ENCODE measurements around the gene S100A4.

DNA sequence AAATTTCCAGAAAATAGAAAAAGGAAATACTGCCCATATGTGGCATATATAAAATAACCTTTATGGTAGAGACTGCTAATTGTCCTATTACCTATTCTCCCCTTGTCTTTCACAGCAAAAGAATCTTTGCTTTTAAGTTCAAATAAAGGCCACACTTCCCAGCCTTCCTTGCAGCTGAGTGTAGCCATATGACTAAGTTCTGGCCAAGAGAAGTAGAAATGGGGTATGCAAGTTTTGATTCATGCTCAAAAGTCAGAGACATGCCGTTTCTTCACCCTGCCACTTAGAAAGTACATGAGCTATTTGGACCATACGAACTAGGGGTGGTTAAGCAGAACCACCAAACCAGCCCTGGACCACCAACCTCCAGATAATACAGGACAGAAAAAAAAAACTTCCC lies 38.4 kb upstream of the S100A4 start:
- TF ChIP-seq, protein P1, sequence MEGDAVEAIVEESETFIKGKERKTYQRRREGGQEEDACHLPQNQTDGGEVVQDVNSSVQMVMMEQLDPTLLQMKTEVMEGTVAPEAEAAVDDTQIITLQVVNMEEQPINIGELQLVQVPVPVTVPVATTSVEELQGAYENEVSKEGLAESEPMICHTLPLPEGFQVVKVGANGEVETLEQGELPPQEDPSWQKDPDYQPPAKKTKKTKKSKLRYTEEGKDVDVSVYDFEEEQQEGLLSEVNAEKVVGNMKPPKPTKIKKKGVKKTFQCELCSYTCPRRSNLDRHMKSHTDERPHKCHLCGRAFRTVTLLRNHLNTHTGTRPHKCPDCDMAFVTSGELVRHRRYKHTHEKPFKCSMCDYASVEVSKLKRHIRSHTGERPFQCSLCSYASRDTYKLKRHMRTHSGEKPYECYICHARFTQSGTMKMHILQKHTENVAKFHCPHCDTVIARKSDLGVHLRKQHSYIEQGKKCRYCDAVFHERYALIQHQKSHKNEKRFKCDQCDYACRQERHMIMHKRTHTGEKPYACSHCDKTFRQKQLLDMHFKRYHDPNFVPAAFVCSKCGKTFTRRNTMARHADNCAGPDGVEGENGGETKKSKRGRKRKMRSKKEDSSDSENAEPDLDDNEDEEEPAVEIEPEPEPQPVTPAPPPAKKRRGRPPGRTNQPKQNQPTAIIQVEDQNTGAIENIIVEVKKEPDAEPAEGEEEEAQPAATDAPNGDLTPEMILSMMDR (IDR thresholded peaks at IDR 0.05; ENCODE audit: insufficient read depth, low read length), result no peak
- TF ChIP-seq, protein P2, sequence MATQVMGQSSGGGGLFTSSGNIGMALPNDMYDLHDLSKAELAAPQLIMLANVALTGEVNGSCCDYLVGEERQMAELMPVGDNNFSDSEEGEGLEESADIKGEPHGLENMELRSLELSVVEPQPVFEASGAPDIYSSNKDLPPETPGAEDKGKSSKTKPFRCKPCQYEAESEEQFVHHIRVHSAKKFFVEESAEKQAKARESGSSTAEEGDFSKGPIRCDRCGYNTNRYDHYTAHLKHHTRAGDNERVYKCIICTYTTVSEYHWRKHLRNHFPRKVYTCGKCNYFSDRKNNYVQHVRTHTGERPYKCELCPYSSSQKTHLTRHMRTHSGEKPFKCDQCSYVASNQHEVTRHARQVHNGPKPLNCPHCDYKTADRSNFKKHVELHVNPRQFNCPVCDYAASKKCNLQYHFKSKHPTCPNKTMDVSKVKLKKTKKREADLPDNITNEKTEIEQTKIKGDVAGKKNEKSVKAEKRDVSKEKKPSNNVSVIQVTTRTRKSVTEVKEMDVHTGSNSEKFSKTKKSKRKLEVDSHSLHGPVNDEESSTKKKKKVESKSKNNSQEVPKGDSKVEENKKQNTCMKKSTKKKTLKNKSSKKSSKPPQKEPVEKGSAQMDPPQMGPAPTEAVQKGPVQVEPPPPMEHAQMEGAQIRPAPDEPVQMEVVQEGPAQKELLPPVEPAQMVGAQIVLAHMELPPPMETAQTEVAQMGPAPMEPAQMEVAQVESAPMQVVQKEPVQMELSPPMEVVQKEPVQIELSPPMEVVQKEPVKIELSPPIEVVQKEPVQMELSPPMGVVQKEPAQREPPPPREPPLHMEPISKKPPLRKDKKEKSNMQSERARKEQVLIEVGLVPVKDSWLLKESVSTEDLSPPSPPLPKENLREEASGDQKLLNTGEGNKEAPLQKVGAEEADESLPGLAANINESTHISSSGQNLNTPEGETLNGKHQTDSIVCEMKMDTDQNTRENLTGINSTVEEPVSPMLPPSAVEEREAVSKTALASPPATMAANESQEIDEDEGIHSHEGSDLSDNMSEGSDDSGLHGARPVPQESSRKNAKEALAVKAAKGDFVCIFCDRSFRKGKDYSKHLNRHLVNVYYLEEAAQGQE (IDR thresholded peaks at IDR 0.05; ENCODE audit: insufficient replicate concordance, low read depth), result no peak
- TF ChIP-seq POLR2AphosphoS5 (IDR thresholded peaks at IDR 0.05; ENCODE audit: low read depth), result no peak
- TF ChIP-seq SPI1 (IDR thresholded peaks at IDR 0.05; ENCODE audit: borderline replicate concordance, low read depth), result no peak
